ENCODE results near the gene EHHADH.
A peak's percentile ranks its signal among the peaks of the same experiment; 100 is the strongest.

Gene EHHADH

DNA sequence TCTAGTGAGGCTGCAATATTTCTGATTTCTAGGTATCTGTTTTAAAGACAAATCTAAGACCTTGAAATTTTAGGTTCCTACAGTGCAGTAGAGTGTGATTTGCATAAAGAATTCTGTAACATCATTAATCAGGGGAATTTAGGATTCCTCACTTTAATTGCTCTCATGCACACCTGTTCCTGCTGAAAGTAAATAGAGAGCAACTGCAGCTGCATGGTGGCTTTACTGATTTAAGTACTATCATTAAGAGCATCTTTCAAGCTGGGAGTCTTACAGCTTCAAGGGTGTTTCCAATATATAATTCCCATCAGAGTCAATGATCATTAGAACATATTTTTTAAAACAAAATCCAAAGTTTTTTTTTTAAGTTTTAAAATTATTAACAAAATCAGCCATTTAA is 65.0 kb downstream of the EHHADH start:
- DNase-seq, result no peak

GRCh38 chr3:185187391-185187790 is 66.5 kb downstream of the EHHADH start:
- no peak for DNase-seq

- peak; percentile 8 for DNase-seq
Measured at GRCh38 chr3:185176750-185177359, 77.0 kb downstream of the EHHADH start.

DNA sequence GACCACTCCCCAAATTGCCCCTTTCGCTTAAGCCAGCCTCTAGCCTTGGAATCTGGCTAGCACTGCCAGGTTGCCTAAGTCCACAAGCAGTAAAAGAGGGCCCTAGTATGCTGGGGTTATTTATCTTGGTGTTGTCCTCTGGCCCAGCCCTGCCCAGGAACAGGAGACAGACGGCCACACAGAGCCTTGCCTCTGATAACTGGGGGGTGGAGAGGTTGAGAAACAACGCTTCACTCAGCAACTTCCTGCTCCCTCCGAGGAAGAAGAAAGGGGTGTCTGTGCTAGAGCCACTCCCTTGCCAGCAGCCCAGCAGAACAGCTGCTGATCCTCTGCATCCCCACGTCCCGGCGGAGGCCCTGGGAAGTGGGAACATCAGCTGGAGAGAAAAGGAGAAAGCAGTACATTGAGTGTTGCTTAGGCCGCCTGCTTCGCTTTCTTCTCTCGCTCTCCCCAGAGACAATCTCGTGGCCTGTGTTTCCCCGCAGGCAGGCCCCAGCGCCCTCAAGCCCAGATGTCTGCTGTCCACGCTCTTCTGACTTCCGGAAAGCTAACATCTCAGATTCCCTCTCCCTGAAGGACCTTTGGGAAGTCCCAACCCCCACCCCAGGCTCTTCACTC is 78.4 kb downstream of the EHHADH start:
- no peak for DNase-seq

DNA sequence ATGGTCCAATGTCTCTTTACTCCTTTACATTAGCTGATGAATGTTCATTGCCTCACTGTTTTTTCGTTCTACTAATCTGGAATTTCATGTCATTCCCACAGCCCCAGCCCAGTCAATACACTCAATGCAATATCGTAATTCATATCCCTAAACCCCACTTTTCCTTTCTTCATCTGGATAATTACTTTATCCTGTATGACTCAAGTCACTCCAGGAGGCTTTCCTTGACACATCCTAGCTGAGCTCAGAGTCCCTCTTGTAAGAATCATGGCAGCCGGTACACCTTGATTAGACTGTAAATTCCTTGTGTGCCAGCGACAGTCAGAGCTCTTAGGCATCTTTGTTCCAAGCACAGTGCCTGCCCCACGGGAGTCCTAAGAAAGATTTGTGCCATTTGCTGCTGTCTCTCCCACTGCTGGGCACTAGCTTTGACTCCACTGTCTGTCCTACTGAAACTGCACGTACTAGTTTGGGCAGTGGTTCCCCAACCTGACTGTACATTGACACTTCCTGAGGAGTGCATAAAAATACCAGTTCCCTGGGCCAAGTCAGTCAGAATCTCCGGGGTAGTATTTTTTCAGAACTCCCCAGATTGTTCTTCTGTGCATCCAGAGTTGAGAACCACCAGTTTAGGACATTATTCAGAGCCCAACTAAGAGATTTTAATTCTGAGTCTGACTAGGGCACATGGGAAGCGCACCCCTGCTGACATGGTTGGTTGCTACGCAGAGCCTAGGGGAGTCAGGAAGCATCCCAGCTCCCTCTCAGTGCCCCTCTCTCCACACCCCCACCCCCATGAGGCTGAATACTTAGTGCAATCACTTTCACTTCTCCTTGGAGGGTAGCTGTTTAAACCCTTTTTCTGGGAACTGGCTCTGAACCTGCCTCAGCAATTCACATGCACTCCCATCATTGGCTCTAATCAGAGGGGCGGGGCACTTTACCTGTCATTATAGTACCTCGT is 81.5 kb downstream of the EHHADH start:
- no peak for DNase-seq

GRCh38 chr3:185164428-185165217 is 89.2 kb downstream of the EHHADH start:
- no peak for DNase-seq

GRCh38 chr3:185162634-185163033 is 91.2 kb downstream of the EHHADH start:
- DNase-seq, result no peak

DNA sequence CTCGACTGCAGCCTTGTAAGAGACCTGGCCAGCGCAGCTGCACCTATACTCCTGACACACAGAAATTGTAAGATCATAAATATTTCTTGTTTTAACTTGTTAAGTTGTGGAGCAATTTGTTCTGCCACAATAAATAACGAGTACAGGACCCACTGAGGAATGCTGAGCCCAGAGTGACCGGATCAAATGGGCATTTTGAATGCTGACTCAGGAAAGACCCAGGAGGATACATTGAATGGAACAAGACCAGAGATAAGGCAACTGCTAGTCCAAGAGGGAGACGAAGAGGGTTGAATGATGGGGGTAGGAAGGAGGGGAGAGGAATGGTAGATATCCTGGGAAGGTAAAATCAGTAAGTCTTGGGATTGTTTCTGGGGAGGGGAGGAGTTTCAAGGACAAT is 92.1 kb downstream of the EHHADH start:
- DNase-seq, result no peak

GRCh38 chr3:185157347-185157746 is 96.5 kb downstream of the EHHADH start:
- DNase-seq, result no peak

GRCh38 chr3:185155678-185156077 is 98.2 kb downstream of the EHHADH start:
- no peak for DNase-seq

GRCh38 chr3:185153861-185154629 is 99.8 kb downstream of the EHHADH start:
- DNase-seq, result no peak

GRCh38 chr3:185153171-185153771 is 100.6 kb downstream of the EHHADH start:
- DNase-seq, result no peak

- DNase-seq, result peak; percentile 8
Measured at GRCh38 chr3:185152410-185153170, 101.3 kb downstream of the EHHADH start, which contains the start of gene C3orf70. TSS of gene C3orf70 (minus strand) at chr3:185153060. CDS start at chr3:185152823, 237 bp downstream.

DNA sequence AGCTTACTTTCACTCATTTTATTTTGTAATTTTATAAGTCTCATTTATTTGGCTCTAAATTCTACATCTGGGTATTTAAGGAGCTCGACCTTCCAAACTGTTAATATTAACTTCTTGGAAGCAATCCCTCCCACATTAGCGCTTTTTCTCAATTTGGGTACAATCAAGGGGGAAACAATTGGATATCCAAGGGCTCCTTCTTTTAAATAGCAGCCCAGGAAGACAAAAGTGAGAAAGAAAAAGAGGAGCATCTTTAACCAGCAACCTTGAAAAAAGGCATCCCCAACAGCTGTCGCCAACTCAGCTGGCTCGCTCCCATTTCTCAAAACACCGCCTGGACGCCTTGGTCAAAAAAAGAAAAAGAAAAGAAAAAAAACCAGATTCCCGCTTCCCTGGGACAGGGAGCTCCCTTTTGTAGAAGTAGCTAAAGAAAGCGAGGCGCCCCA is 101.9 kb downstream of the EHHADH start:
- DNase-seq, result no peak

GRCh38 chr3:185151101-185151963 is 102.5 kb downstream of the EHHADH start:
- no peak for DNase-seq

GRCh38 chr3:185150561-185150960 is 103.3 kb downstream of the EHHADH start:
- DNase-seq, result no peak

DNA sequence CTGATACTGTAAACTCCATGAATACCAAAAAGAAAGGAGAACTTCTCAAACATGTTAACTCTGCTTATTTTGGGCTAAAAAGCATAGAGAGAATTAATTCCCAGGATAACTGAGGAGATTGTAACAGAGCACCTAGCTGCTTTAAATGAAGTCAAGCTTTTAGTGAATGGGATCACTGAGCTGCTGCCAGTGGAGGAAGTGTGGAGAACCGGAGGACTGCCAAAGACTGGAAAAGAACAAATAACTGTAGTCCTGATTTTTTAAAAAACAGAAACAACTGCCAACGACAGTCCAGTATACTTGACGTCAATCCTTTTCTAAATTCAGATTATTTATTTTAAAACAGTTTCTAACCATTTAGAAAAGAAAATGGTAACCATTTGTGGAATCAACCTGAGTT is 104.3 kb downstream of the EHHADH start:
- no peak for DNase-seq

DNA sequence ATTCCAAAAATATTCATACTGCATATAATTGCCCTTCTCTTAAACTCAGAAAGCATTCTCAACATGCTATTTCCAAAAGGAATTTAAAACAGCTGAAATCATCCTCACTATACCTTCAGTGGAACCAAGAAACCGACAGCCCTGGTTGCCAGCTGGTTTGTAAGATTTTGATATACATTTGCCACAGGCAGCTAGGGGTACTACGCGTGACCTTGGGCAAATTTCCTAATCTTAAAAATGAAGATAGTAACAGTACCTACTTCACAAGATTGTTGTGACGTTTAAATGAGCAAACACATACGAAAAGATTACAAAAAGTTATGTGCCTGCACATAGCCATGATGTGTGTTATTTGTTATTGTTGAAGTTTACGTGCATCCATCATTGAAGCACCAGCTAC is 108.3 kb downstream of the EHHADH start:
- no peak for DNase-seq

GRCh38 chr3:185144784-185145183 is 109.1 kb downstream of the EHHADH start:
- DNase-seq, result no peak

Data from CD4-positive, alpha-beta T cell treated with Interleukin-17A for 4 hours (primary cell).